A673 (cell line): ENCODE results near the gene AEBP2. TPM values are rescaled to one million over a fixed set of nuclear protein-coding genes. Genes with fewer than 3 reads are reported as not detected.
"Not testable (repeated sequence)": the region's sequence is repeated elsewhere in the genome, so short reads cannot be mapped to it uniquely, and the experiment has no call there.

ENCODE experiments used
- BruUV-seq: library from RNA; stranded (reverse); fragments of 400-500 nt; replicated peaks from 2 replicates; lab custom pipeline; 2021; lab: Mats Ljungman, UMichigan
- CTCF ChIA-PET: fragments of 300-600 bp; sonication (Branson Sonifier 250); formaldehyde crosslinking; loops from one replicate; lab custom pipeline; 2022; ENCODE audit warnings: antibody characterized with exemption; lab: Charles Lee
- POLR2A ChIA-PET: fragments of 300-600 bp; sonication (Branson Sonifier 250); formaldehyde crosslinking; loops from one replicate; lab custom pipeline; 2022; ENCODE audit warnings: antibody characterized with exemption; ENCODE audit not compliant: low non-redundant PET; lab: Charles Lee
- DNase-seq: peaks from one replicate; pipeline ENCODE4 v3.0.0-alpha.2; 2015; ENCODE audit warnings: low spot score
- H3K27ac ChIP-seq: fragments of 200-600 bp; sonication (generic); 2 replicates; pipeline ENCODE4 v1.5.1; 2016; ENCODE audit warnings: mixed run types, low read depth, mild to moderate bottlenecking, mixed read lengths, antibody characterized with exemption, low read length; ENCODE audit not compliant: poor library complexity, severe bottlenecking
- H3K27me3 ChIP-seq: fragments of 200-600 bp; sonication (generic); replicated peaks from 2 replicates; pipeline ENCODE4 v1.6.1; 2017; ENCODE audit warnings: mixed run types, low read depth, mild to moderate bottlenecking, mixed read lengths, antibody characterized with exemption, low read length; ENCODE audit not compliant: insufficient read depth, poor library complexity
- H3K36me3 ChIP-seq: fragments of 200-600 bp; sonication (generic); 2 replicates; pipeline ENCODE4 v1.6.1; 2016; ENCODE audit warnings: mixed run types, mild to moderate bottlenecking, mixed read lengths, antibody characterized with exemption, low read length; ENCODE audit not compliant: insufficient read depth, poor library complexity, severe bottlenecking
- H3K4me1 ChIP-seq: fragments of 200-600 bp; sonication (generic); 2 replicates; pipeline ENCODE4 v1.6.1; 2017; ENCODE audit warnings: mixed run types, mild to moderate bottlenecking, mixed read lengths, antibody characterized with exemption, low read length; ENCODE audit not compliant: insufficient read depth, poor library complexity, severe bottlenecking
- H3K4me3 ChIP-seq: fragments of 200-600 bp; sonication (generic); 2 replicates; pipeline ENCODE4 v1.5.1; 2016; ENCODE audit warnings: low read depth, mixed run types, mild to moderate bottlenecking, mixed read lengths, low read length; ENCODE audit not compliant: poor library complexity, severe bottlenecking
- H3K9me3 ChIP-seq: fragments of 200-600 bp; sonication (generic); 2 replicates; pipeline ENCODE4 v1.6.1; 2016; ENCODE audit warnings: mixed run types, low read depth, mild to moderate bottlenecking, mixed read lengths, antibody characterized with exemption, low read length; ENCODE audit not compliant: poor library complexity, severe bottlenecking
- CTCF ChIP-seq: fragments of 300-800, 200-600 bp; sonication (generic); conservative IDR thresholded peaks from 2 replicates; pipeline ENCODE4 v1.5.1; 2017; ENCODE audit warnings: low read depth, mild to moderate bottlenecking, antibody characterized with exemption, low read length, moderate library complexity, mixed read lengths
- EZH2 ChIP-seq: fragments of 200-600 bp; sonication (generic); IDR thresholded peaks from 2 replicates; pipeline ENCODE4 v1.6.1; 2017; ENCODE audit warnings: borderline replicate concordance, low read depth, mild to moderate bottlenecking, mixed read lengths, antibody characterized with exemption, low read length; ENCODE audit not compliant: poor library complexity, severe bottlenecking
- intact Hi-C: fragments of 100-400 bp; cut with micrococcal nuclease; formaldehyde crosslinking; loops from one replicate; pipeline ENCODE4 v1.10.0; 2022; ENCODE audit not compliant: unreplicated experiment
- total RNA-seq: library from RNA; stranded (reverse); gene quantifications from 2 replicates; pipeline ENCODE4 v1.2.3, GENCODE V29; 2021

AEBP2 gene
- total RNA-seq, 1 experiment from 2014 or later, result 47.6 TPM

- H3K4me3 ChIP-seq, result no peak overlapping the region
- no peak for DNase-seq
- TF ChIP-seq EZH2 (no peak), CTCF (no peak)
- BruUV-seq, result no TSS peak
- POLR2A ChIA-PET, result no interaction called here
- H3K36me3 ChIP-seq, result no peaks in the 10 kb centered on the region
- H3K9me3 ChIP-seq, result no peaks in the 10 kb centered on the region
- no peaks in the 10 kb centered on the region for H3K27me3 ChIP-seq
- CTCF ChIA-PET, result no interaction called here
- intact Hi-C loops, result no loop called here
- no peak overlapping the region for H3K27ac ChIP-seq
- peaks cover 3% of the 10 kb centered on the region for H3K4me1 ChIP-seq
These were observed 15.9 kb upstream of the AEBP2 start for GRCh38 chr12:19423166-19423930.

- Histone ChIP-seq H3K4me1 (peaks cover 13% of the 10 kb centered on the region), H3K27me3 (no peaks in the 10 kb centered on the region), H3K27ac (no peak overlapping the region), H3K4me3 (no peak overlapping the region), H3K9me3 (no peaks in the 10 kb centered on the region), H3K36me3 (no peaks in the 10 kb centered on the region)
- no peak for DNase-seq
- intact Hi-C loops, result no loop called here
- POLR2A ChIA-PET, result no interaction called here
- no TSS peak for BruUV-seq
- CTCF ChIA-PET, result no interaction called here
- no peak for TF ChIP-seq CTCF
- no peak for TF ChIP-seq EZH2
These were observed 11.0 kb upstream of the AEBP2 start for GRCh38 chr12:19428246-19428645.

- POLR2A ChIA-PET, intact Hi-C loops, H3K27ac ChIP-seq, DNase-seq, CTCF ChIA-PET, H3K36me3 ChIP-seq, H3K27me3 ChIP-seq, H3K4me3 ChIP-seq, BruUV-seq, H3K9me3 ChIP-seq: not testable (repeated sequence)
- peaks cover 13% of the 10 kb centered on the region for H3K4me1 ChIP-seq
These were observed 9.8 kb upstream of the AEBP2 start for GRCh38 chr12:19429491-19429890.

GRCh38 chr12:19430988-19431387 lies 8.3 kb upstream of the AEBP2 start:
- Histone ChIP-seq H3K27ac (peak overlapping the region; percentile 58), H3K4me1 (peaks cover 13% of the 10 kb centered on the region), H3K9me3 (no peaks in the 10 kb centered on the region), H3K27me3 (no peaks in the 10 kb centered on the region), H3K36me3 (no peaks in the 10 kb centered on the region), H3K4me3 (no peak overlapping the region)
- ChIA-PET CTCF (no interaction called here), POLR2A (no interaction called here)
- TF ChIP-seq EZH2 (no peak), CTCF (no peak)
- BruUV-seq, result no TSS peak
- DNase-seq, result no peak
- intact Hi-C loops, result no loop called here
